Stimulated activated naive B cell treated with anti-CD40 and anti-IgM and Interleukin-4, amounts not matched to agents 10 μg/mL and 1 μg/mL and 100 μg/mL, for 72 hours (primary cell): Measurements from ENCODE around the gene CACNA2D3.

Source experiments
- ATAC-seq, 2 donors: fragments of 150-1000 bp; cut with Tn5 transposase; replicated peaks; 2 replicates each; pipeline ENCODE4 v1.10.0; 2021; ENCODE audit warnings: moderate library complexity in 1 of 2
- DNase-seq: peaks from one replicate; pipeline ENCODE4 v3.0.0; 2021
- H3K27ac Mint-ChIP-seq: one replicate; pipeline ENCODE4 v1.8.0; 2022; ENCODE audit warnings: mild to moderate bottlenecking, mixed read lengths
- H3K27me3 Mint-ChIP-seq, 2 donors: one replicate each; pipeline ENCODE4 v1.8.0; 2022; ENCODE audit warnings: mixed read lengths in 2 of 2
- H3K36me3 Mint-ChIP-seq, 2 donors: one replicate each; pipeline ENCODE4 v1.8.0; 2022; ENCODE audit warnings: mixed read lengths in 2 of 2, mild to moderate bottlenecking in 1 of 2
- H3K4me1 Mint-ChIP-seq, 2 donors: one replicate each; pipeline ENCODE4 v1.8.0; 2022; ENCODE audit warnings: mixed read lengths in 2 of 2, mild to moderate bottlenecking in 1 of 2
- H3K4me3 Mint-ChIP-seq, 2 donors: one replicate each; pipeline ENCODE4 v1.8.0; 2022; ENCODE audit warnings: mild to moderate bottlenecking in 2 of 2, mixed read lengths in 2 of 2, moderate library complexity in 1 of 2
- H3K9me3 Mint-ChIP-seq, 2 donors: one replicate each; pipeline ENCODE4 v1.8.0; 2022; ENCODE audit warnings: mixed read lengths in 2 of 2, mild to moderate bottlenecking in 1 of 2

Gene CACNA2D3

DNA sequence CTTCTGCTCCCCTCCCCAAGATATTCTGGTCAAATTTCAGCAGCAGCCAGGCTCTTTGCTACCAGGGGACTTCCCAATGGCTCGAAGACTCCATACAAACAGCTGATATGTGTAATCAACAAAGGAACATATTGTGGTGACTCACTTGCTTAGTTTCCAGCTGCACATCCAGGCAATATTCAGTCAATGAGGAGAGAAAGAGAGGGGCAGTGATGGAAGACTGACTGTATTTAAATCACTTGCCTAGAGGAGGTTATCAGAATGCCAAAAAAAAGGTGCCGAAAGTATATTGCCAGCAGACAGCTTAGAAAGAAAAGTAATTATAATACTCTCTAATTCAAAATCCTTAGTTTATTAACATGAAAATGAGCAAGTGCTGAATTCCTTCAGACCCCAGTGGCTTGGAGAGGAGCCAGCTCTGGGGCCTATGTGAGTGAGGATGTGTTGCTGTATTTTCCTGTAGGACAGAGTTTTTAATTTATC, 569.0 kb downstream of the CACNA2D3 start:
- no peaks in the 10 kb centered on the region for H3K27me3 Mint-ChIP-seq

DNA sequence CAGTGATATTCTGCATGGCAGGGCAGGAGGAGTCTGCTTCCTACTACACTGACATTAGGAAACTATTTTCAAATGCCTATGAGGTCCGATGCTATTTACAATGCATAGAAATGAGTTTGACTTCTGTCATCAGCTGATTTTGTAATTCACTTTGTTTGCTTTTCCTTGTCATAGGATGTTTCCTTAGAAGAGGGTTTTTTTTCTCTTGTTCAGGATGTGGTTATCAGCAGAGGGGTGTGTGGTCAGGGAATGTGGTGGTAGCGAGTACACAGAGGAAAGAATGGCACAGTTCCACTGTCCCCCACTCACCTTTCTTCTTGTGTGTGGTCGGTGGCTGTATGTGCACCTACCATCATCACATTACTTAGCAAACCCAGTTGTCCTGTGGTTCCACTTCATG, 574.0 kb downstream of the CACNA2D3 start:
- Mint-ChIP-seq H3K27ac (no peak overlapping the region), H3K4me1 (no peaks in the 10 kb centered on the region), H3K9me3 (peaks cover 0 to under 1% of the 10 kb centered on the region in 2 donors), H3K36me3 (no peaks in the 10 kb centered on the region), H3K27me3 (no peaks in the 10 kb centered on the region), H3K4me3 (no peak overlapping the region)
- ATAC-seq (no peak), DNase-seq (no peak)

More for the DNA sequence above, 569.0 kb downstream of the CACNA2D3 start:
- H3K36me3 Mint-ChIP-seq: no peaks in the 10 kb centered on the region
- no peak overlapping the region for H3K4me3 Mint-ChIP-seq
- no peak for DNase-seq
- peaks cover 0 to 2% of the 10 kb centered on the region in 2 donors for H3K9me3 Mint-ChIP-seq
- ATAC-seq: no peak
- no peaks in the 10 kb centered on the region for H3K4me1 Mint-ChIP-seq
- no peak overlapping the region for H3K27ac Mint-ChIP-seq

DNA sequence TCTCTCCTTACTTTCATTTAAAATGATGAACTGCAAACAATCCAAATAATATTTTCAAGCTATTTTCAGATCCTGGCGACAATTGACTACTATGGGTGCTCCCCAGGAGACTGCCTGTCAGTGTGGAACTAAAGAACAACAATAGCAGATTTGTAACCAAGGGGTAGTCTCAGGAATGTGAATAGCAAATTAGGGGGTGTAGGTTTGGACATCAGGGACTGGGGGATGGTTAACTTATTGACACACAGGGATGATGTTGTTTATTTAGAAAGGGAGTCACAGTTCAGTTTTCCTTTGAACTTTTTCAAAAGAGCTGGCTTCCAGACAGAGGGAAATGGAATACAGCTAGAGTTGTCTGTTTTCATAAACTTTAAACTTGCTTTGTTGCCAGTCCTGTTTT, 575.7 kb downstream of the CACNA2D3 start:
- Mint-ChIP-seq H3K4me1 (no peaks in the 10 kb centered on the region), H3K4me3 (no peak overlapping the region), H3K9me3 (peaks cover 0 to 5% of the 10 kb centered on the region in 2 donors), H3K27ac (no peak overlapping the region), H3K36me3 (no peaks in the 10 kb centered on the region), H3K27me3 (no peaks in the 10 kb centered on the region)
- ATAC-seq (no peak), DNase-seq (no peak)

DNA sequence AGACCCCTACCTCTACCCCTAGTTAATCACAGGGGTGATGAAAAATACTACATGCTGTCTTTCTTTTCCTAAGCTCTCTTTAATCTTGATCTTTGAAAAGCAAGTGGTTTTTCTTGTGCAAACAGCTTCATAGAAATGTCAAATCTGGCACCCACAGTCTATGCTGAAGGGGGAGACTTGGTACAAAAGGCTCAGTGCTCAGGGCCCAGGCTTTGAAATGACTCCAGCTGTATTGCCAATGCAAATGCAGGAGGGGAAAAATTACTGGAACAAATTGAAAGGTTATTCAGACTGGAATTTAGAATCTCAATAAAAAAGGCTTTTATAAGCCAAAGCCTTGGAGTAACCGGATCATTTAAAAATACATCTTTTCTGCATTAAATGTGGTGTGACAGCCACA, 581.6 kb downstream of the CACNA2D3 start:
- Mint-ChIP-seq H3K4me1 (no peaks in the 10 kb centered on the region), H3K4me3 (no peak overlapping the region), H3K27ac (no peak overlapping the region), H3K27me3 (no peaks in the 10 kb centered on the region), H3K36me3 (no peaks in the 10 kb centered on the region), H3K9me3 (peaks cover 0 to 5% of the 10 kb centered on the region in 2 donors)
- DNase-seq: no peak
- ATAC-seq: no peak

DNA sequence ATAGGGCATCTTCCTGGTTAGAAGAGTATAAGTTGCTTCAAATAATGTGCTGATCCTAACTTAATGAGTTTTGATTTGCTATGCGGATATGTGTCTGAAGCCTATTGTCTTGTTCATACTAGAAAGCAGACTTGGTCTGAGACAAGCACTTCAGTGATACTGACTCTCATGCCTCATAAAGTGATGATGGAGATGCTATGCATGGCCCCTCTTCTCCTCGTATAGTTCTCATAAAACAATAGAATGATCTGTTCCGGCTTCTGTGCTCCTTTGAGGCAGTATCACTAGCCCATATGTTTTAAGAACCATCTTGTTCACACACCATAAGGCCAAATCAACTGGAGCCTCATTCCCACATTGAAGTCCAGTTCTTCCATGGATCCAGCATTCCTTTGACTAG, 583.4 kb downstream of the CACNA2D3 start:
- ATAC-seq (no peak), DNase-seq (no peak)
- Mint-ChIP-seq H3K4me3 (no peak overlapping the region), H3K9me3 (peaks cover 0 to 5% of the 10 kb centered on the region in 2 donors), H3K36me3 (no peaks in the 10 kb centered on the region), H3K27ac (no peak overlapping the region), H3K27me3 (no peaks in the 10 kb centered on the region), H3K4me1 (no peaks in the 10 kb centered on the region)

DNA sequence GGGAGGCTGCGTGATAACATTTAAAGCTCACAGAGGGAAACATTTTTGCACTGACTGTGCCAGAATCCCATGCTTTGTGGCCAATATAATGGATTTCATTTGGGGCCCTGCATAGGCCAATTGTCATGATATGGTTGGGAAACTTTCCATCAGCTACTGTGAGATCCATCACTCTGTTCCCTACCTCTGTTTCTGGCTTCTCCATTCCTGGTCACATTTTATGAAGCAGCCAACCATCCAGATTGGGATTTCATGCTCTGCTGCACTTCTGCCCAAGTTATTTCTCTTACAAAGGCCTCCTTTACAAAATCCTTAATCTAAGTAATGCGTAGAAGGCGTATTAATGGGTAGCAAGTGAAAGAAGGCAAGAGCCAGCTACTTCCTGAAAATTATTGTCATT, 584.4 kb downstream of the CACNA2D3 start:
- H3K27me3 Mint-ChIP-seq: no peaks in the 10 kb centered on the region
- DNase-seq (no peak), ATAC-seq (no peak)
- no peak overlapping the region for H3K27ac Mint-ChIP-seq
- no peaks in the 10 kb centered on the region for H3K4me1 Mint-ChIP-seq
- peaks cover 0 to 3% of the 10 kb centered on the region in 2 donors for H3K9me3 Mint-ChIP-seq
- H3K4me3 Mint-ChIP-seq: no peak overlapping the region
- no peaks in the 10 kb centered on the region for H3K36me3 Mint-ChIP-seq

DNA sequence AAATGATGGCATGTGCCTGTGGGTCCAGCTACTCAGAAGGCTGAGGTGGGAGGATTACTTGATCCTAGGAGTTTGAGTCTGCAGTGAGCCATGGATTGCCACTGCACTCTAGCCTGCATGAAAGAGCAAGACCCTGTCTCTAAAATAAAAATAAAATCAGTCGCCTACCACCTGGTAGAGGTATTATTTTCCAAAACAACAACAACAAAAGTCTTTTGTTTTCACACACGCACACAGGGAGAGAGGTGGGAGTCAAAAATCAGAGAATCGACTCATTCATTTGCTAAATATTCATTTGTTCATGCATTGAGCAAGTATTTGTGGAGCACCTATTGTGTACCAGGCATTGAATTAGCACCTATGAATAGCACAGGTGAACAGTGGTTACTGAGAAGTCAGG, 587.4 kb downstream of the CACNA2D3 start:
- Mint-ChIP-seq H3K9me3 (peaks cover 4% of the 10 kb centered on the region in 2 donors), H3K27ac (no peak overlapping the region), H3K4me3 (no peak overlapping the region), H3K27me3 (no peaks in the 10 kb centered on the region), H3K36me3 (no peaks in the 10 kb centered on the region), H3K4me1 (no peaks in the 10 kb centered on the region)
- DNase-seq (no peak), ATAC-seq (no peak)

DNA sequence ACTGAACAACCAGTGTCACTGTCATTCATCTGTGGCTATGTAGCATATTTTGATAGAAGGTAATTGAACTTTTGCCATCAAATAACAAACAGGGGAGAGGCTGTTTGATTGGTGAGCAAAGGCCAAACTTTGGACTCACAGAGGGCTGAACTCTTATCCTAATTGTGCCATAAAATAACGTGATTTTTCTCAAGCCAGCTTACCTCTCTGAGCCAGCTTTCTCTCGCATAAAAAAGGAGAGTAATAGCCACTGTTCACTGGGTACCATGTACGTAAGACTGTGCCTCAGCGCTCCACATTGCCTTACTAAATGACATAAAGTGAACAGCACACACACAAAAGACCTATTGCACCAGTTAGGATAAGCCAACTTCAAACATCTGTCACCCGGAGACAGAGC, 588.6 kb downstream of the CACNA2D3 start:
- DNase-seq (no peak), ATAC-seq (no peak)
- Mint-ChIP-seq H3K27ac (no peak overlapping the region), H3K27me3 (no peaks in the 10 kb centered on the region), H3K4me3 (no peak overlapping the region), H3K36me3 (no peaks in the 10 kb centered on the region), H3K9me3 (peaks cover 4% of the 10 kb centered on the region in 2 donors), H3K4me1 (no peaks in the 10 kb centered on the region)

DNA sequence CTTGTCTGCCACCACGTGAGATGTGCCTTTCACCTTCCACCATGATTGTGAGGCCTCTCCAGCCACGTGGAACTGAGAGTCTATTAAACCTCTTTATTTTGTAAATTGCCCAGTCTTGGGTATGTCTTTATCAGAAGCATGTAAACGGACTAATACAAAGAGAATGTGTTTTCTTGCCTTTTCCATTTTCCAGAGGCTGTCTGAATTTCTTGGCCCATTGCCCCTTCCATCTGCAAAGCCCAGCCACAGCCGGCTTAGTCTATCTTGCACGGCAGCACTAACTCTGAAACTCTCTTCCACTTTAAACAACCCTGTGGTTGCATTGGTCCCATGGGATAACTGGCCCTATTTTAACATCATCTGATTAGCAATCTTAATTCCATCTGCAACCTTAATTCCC, 590.2 kb downstream of the CACNA2D3 start:
- no peaks in the 10 kb centered on the region for H3K4me1 Mint-ChIP-seq
- no peaks in the 10 kb centered on the region for H3K27me3 Mint-ChIP-seq
- no peak for DNase-seq
- H3K4me3 Mint-ChIP-seq: no peak overlapping the region
- ATAC-seq: no peak
- H3K36me3 Mint-ChIP-seq: no peaks in the 10 kb centered on the region
- H3K9me3 Mint-ChIP-seq: peaks cover 4% of the 10 kb centered on the region in 2 donors
- H3K27ac Mint-ChIP-seq: no peak overlapping the region

DNA sequence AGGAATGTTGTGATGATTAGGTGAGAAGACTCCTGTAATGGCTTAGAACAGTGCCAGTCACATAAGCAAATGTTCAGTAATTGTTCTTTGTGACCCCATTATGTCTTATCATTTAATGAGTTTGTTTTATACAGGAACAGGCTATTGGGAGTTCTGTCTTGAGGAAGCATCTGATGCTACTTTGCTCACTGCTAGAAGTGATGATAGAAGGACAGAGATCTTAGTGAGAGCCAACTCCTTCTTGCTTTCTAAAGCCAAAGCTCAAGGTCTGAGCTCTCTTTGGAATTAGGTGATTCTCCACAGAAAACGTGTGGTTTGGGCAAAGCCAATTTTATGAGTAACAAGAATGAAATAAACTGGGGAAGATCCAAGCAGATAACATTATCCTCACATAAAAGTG, 590.7 kb downstream of the CACNA2D3 start:
- ATAC-seq (no peak), DNase-seq (no peak)
- Mint-ChIP-seq H3K4me1 (no peaks in the 10 kb centered on the region), H3K4me3 (no peak overlapping the region), H3K27ac (no peak overlapping the region), H3K9me3 (peaks cover 4% of the 10 kb centered on the region in 2 donors), H3K36me3 (no peaks in the 10 kb centered on the region), H3K27me3 (no peaks in the 10 kb centered on the region)

DNA sequence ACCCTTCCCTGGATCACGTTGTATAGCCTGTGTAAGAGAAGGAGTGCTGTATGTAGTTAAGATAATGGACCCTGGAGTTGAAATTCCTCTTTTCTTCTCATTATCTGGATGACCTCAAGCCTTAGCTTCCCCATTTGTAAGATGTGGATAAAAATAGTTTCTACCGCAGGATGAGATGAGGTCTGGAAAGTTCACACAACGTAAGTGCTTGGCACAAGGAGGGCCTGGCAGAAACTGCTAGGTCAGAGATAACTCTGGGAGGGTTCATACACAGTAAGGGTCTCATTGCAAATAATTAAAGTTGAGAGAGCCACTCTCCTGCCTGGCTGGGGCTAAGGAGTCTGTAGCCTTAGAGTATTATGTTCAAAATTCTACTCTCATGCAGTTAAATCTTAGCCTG, 591.1 kb downstream of the CACNA2D3 start:
- Mint-ChIP-seq H3K27me3 (no peaks in the 10 kb centered on the region), H3K4me3 (no peak overlapping the region), H3K9me3 (peaks cover 4% of the 10 kb centered on the region in 2 donors), H3K27ac (no peak overlapping the region), H3K4me1 (no peaks in the 10 kb centered on the region), H3K36me3 (no peaks in the 10 kb centered on the region)
- no peak for ATAC-seq
- no peak for DNase-seq

DNA sequence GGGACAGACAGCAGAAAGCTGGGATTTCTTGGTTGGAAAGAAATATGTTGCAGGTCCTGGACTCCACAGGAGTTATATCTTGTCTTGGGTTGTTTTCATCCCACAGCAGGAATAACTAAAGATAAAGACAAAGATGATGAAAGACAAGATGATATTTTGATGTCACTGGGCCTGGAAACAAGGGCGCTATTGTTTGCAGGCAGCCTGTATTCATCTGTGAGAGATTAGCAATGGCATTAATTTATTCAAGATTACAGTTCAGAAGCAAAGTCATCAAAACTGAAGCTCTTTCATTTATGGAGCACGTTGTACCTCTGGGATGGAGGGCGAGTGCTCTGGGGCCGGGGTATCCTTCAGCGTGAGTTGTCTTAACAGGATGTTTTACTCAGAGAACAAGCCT, 591.7 kb downstream of the CACNA2D3 start:
- Mint-ChIP-seq H3K36me3 (no peaks in the 10 kb centered on the region), H3K9me3 (peaks cover 4% of the 10 kb centered on the region in 2 donors), H3K4me3 (no peak overlapping the region), H3K27ac (no peak overlapping the region), H3K27me3 (no peaks in the 10 kb centered on the region), H3K4me1 (no peaks in the 10 kb centered on the region)
- ATAC-seq (no peak), DNase-seq (no peak)

DNA sequence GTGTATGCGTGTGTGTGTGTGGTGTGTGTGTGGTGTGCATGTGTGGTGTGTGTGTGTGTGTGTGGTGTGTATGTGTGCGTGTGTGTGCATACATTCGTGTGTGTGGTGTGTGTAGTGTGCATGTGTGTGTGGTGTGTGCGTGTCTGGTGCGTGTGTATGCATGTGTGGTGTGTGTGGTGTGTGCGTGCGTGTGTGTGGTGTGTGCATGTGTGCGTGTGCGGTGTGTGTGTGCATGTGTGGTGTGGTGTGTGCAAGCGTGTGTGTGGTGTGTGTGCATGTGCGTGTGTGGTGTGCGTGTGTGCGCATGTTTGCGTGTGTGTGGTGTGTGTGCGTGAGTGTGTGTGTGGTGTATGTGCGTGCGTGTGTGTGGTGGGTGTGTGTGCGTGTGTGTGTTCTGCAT, 595.2 kb downstream of the CACNA2D3 start:
- no peak for DNase-seq
- Mint-ChIP-seq H3K4me3 (no peak overlapping the region), H3K4me1 (no peaks in the 10 kb centered on the region), H3K9me3 (peaks cover 3 to 4% of the 10 kb centered on the region in 2 donors), H3K27me3 (peaks cover 0 to 5% of the 10 kb centered on the region in 2 donors), H3K27ac (no peak overlapping the region), H3K36me3 (no peaks in the 10 kb centered on the region)
- ATAC-seq: no peak

DNA sequence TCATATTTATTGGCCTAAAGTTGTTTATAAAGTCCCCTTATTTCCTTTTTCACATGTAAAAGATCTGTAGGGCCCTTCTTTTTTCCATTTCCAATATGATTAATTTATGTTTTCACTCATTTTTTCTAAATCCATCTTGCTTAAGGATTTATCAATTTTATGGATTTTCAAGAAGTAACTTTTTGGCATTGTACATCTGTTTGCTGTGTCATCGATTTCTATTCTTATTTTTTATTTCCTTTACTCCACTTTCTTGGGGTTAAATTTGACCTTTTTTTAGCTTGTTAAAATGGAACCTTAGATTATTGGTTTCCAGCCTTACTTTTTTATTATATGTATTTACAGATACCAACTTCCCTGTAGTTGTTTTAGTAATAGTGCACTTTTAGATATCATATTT, 597.6 kb downstream of the CACNA2D3 start:
- ATAC-seq (no peak), DNase-seq (no peak)
- no peaks in the 10 kb centered on the region for H3K4me1 Mint-ChIP-seq
- H3K9me3 Mint-ChIP-seq: peaks cover 0 to 5% of the 10 kb centered on the region in 2 donors
- H3K27me3 Mint-ChIP-seq: peaks cover 0 to 5% of the 10 kb centered on the region in 2 donors
- no peaks in the 10 kb centered on the region for H3K36me3 Mint-ChIP-seq
- H3K4me3 Mint-ChIP-seq: no peak overlapping the region
- no peak overlapping the region for H3K27ac Mint-ChIP-seq

DNA sequence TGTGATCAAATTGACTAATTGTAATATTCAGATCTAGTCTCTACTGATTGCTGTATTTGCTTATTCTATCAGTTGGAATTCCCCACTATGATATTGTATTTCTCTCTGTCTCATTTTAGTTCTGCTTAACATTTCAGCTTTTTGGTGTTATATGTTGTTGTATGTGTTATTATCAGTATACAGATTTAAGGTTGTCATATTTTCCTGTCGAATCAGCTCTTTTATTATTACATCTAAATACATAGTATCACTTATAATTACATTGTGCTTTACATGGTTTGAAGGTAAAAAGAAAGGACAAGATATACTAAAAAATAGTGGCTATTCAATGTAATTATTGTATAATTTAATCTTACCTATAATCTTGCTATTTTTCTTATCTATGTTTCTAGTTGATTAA, 598.3 kb downstream of the CACNA2D3 start:
- Mint-ChIP-seq H3K4me3 (no peak overlapping the region), H3K36me3 (no peaks in the 10 kb centered on the region), H3K27me3 (peaks cover 0 to 5% of the 10 kb centered on the region in 2 donors), H3K4me1 (no peaks in the 10 kb centered on the region), H3K9me3 (peaks cover 0 to 12% of the 10 kb centered on the region in 2 donors), H3K27ac (no peak overlapping the region)
- DNase-seq (no peak), ATAC-seq (no peak)
